ENCODE data around the gene STOM. TPM values are rescaled to one million over a fixed set of nuclear protein-coding genes. Genes with fewer than 3 reads are reported as not detected.

The STOM gene
- total and polyA plus RNA-seq, 2 of the 8 experiments (the other 6 are each of a cell fraction or from before 2014, with no cell fraction given): 25.2 to 60.4 TPM

DNA sequence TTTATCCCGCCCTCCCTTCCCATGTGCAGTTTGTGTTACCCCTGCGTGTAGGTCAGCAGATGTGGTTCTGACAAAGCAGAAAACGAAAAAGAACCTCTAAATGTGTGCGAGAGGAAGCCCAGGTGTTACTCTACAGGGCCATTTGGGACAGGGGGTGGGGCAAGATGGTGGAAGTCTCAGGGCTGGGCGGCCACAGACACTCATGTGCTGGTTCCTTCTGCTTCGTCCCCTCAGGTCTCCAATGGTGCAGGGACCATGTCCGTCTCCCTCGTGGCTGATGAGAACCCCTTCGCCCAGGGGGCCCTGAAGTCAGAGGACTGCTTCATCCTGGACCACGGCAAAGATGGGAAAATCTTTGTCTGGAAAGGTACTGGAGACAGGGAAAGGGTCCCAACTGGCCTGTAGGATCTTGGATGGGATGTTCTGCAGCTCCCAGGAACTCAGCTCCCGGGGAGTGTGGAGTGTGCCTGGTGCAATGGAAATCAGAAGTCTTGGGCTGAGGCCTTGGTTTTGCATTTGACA lies 53.1 kb downstream of the STOM start:
- H2BK12ac ChIP-seq (ENCODE audit: low read depth, low read length): no peak overlapping the region
- H4K91ac ChIP-seq (replicated peaks; ENCODE audit: insufficient read length, low read length): no peak overlapping the region
- H2AK5ac ChIP-seq (ENCODE audit: low read depth, low read length): no peak overlapping the region
- no peak overlapping the region for H2BK5ac ChIP-seq (ENCODE audit: low read depth, low read length)
- no peak overlapping the region for H3K18ac ChIP-seq (ENCODE audit: extremely low read depth, low read length)
- CTCF ChIA-PET (ENCODE audit: partially characterized antibody): interaction anchor here (0.6 to 9.9 kb wide), 14 partner anchors 8 to 144 kb away, joined by 3 to 197 read pairs (median 6); no protein-coding TSS in a partner anchor
- H3K23me2 ChIP-seq (ENCODE audit: low read depth, low read length): no peaks in the 10 kb centered on the region
- no peak overlapping the region for H2BK15ac ChIP-seq (ENCODE audit: low read length)
- H3K79me2 ChIP-seq (ENCODE audit: control insufficient read depth in 1 of 2, insufficient read depth in 2 of 2, low read length in 2 of 2): no peaks in the 10 kb centered on the region
- H3K9ac ChIP-seq (replicated peaks in 1 of 4; ENCODE audit: extremely low read depth in 1 of 4, low read depth in 3 of 4, low read length in 3 of 4): no peak overlapping the region
- no peaks in the 10 kb centered on the region for H3K79me1 ChIP-seq (ENCODE audit: low read depth, low read length)
- DNase-seq (ENCODE audit: low read depth in 1 of 2, low spot score in 2 of 2) (no peak), FAIRE-seq (no peak)
- no peak overlapping the region for H3K4me3 ChIP-seq (ENCODE audit: extremely low read depth in 1 of 4, insufficient read depth in 2 of 4, low read depth in 3 of 4, low read length in 4 of 4)
- H3K9me3 ChIP-seq (ENCODE audit: insufficient read depth in 2 of 2, low read depth in 1 of 2, low read length in 1 of 2): no peaks in the 10 kb centered on the region
- H4K8ac ChIP-seq (ENCODE audit: extremely low read depth, insufficient read depth, low read length): no peak overlapping the region
- H3K27me3 ChIP-seq (replicated peaks in 1 of 4; ENCODE audit: control insufficient read depth in 3 of 4, extremely low read depth in 1 of 4, insufficient read depth in 3 of 4, low read length in 3 of 4): no peaks in the 10 kb centered on the region
- no peak overlapping the region for H3K27ac ChIP-seq (ENCODE audit: low read depth, low read length)
- no peak overlapping the region for H3K23ac ChIP-seq (ENCODE audit: insufficient read length)
- H2BK20ac ChIP-seq (ENCODE audit: low read length): no peak overlapping the region
- no peaks in the 10 kb centered on the region for H3K4me1 ChIP-seq (replicated peaks in 1 of 4; ENCODE audit: control insufficient read depth in 3 of 4, insufficient read depth in 4 of 4, low read length in 3 of 4)
- H2AFZ ChIP-seq (ENCODE audit: low read length): no peak overlapping the region
- no peak overlapping the region for H3K14ac ChIP-seq (ENCODE audit: insufficient read length)
- H4K20me1 ChIP-seq (replicated peaks in 1 of 2; ENCODE audit: control insufficient read depth in 1 of 2, insufficient read depth in 2 of 2, low read length in 2 of 2): no peaks in the 10 kb centered on the region
- no peak overlapping the region for H4K5ac ChIP-seq (ENCODE audit: insufficient read length, low read depth, low read length)
- H3K56ac ChIP-seq (replicated peaks; ENCODE audit: insufficient read length, low read depth, low read length): no peak overlapping the region
- H3K4me2 ChIP-seq (ENCODE audit: insufficient read depth in 1 of 2, low read depth in 2 of 2, low read length in 2 of 2): no peak overlapping the region
- WGBS, 2 experiments (ENCODE audit: extremely low coverage in 1 of 2, insufficient coverage in 1 of 2, insufficient read length in 1 of 2, insufficient replicate concordance in 2 of 2, low coverage in 1 of 2, low lambda C conversion rate in 2 of 2, missing lambda C conversion rate in 1 of 2): 91% methylated on average over 11 of the region's 11 CpGs; no CpG with 5 or more reads in 1 of the 2 experiments
- POLR2A ChIA-PET (ENCODE audit: partially characterized antibody): no interaction called here
- H3K36me3 ChIP-seq (ENCODE audit: control insufficient read depth in 2 of 4, insufficient read depth in 4 of 4, low read length in 3 of 4): peaks cover 0 to 2% (median 0%) of the 10 kb centered on the region in 4 experiments; a peak in 3 of 8 replicates
- H2BK120ac ChIP-seq (replicated peaks; ENCODE audit: low read depth, low read length): no peak overlapping the region
- H3K4ac ChIP-seq (replicated peaks; ENCODE audit: insufficient read length, low read depth, low read length): no peak overlapping the region
- TF ChIP-seq KDM5A (IDR thresholded peaks at IDR 0.05; ENCODE audit: low read length) (no peak), SRF (IDR thresholded peaks at IDR 0.05; ENCODE audit: low read depth, low read length) (no peak), EZH2 (IDR thresholded peaks at IDR 0.05; ENCODE audit: low read depth, low read length, severe bottlenecking) (no peak), HDAC6 (IDR thresholded peaks at IDR 0.05; ENCODE audit: low read depth, low read length) (no peak), TBP (IDR thresholded peaks at IDR 0.05; ENCODE audit: low read depth, low read length) (no peak), USF2 (IDR thresholded peaks at IDR 0.05; ENCODE audit: low read length) (no peak), RXRA (IDR thresholded peaks at IDR 0.05; ENCODE audit: insufficient read depth, low read depth, low read length) (no peak), CEBPB (IDR thresholded peaks at IDR 0.05; ENCODE audit: low read depth, low read length) (no peak), YY1 (IDR thresholded peaks at IDR 0.05; ENCODE audit: low read depth, low read length) (no peak), RFX5 (IDR thresholded peaks at IDR 0.05; ENCODE audit: borderline replicate concordance, low read depth, low read length) (no peak), GABPA (IDR thresholded peaks at IDR 0.05; ENCODE audit: borderline replicate concordance, insufficient read depth, low read length) (no peak), POU5F1 (IDR thresholded peaks at IDR 0.05; ENCODE audit: low read depth, low read length) (no peak), PHF8 (conservative IDR thresholded peaks at IDR 0.05; ENCODE audit: low read depth, low read length) (no peak), JUN (IDR thresholded peaks at IDR 0.05; ENCODE audit: low read depth, low read length) (no peak)
